CD4-positive, alpha-beta T cell treated with Interleukin-6 for 4 hours (primary cell): ENCODE data around the gene C10orf143.
"Not testable (repeated sequence)": the region's sequence is repeated elsewhere in the genome, so short reads cannot be mapped to it uniquely, and the experiment has no call there.

Experiments used
- DNase-seq: peaks from one replicate; pipeline ENCODE4 v3.0.0-alpha.2; 2020; ENCODE audit warnings: mixed read lengths

C10orf143 gene

GRCh38 chr10:130028465-130028819 is 82.2 kb downstream of the C10orf143 start:
- no peak for DNase-seq

DNA sequence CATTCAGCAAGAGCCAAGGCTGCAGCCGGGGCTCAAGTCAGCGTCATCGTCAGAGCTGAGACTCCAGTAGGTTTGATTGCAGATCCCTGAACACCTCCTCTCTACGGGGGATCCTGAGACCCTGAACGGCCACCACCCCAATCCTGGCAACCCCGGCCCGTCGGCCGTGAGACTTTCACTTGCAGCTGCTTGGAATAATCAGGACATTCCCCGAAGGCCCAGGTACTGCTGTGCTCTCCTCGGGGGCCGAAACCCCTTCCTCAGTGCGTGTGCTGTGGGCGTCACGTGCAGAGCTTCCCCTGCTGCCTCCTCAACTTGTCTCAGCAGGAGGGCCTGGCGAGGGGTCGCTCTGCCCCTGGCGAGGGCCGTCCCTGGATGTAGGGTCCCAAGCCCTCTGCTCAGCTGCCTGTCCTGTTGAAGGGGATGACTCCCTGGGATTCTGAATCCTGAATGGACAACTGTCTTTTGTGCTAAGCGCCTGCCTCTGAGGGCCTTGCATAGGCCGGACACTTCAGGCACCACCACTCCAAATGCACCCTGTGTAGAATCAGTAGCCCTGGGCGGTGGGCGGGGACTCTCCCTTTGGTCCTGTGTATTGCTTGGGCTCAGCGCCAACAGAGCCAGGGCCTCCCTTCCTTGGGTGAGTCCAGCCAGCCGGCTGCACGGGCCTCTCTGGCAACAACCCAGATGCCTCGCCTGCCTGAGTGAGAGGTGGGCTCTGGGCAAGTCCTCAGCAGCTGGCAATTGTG is 82.7 kb downstream of the C10orf143 start:
- no peak for DNase-seq

DNA sequence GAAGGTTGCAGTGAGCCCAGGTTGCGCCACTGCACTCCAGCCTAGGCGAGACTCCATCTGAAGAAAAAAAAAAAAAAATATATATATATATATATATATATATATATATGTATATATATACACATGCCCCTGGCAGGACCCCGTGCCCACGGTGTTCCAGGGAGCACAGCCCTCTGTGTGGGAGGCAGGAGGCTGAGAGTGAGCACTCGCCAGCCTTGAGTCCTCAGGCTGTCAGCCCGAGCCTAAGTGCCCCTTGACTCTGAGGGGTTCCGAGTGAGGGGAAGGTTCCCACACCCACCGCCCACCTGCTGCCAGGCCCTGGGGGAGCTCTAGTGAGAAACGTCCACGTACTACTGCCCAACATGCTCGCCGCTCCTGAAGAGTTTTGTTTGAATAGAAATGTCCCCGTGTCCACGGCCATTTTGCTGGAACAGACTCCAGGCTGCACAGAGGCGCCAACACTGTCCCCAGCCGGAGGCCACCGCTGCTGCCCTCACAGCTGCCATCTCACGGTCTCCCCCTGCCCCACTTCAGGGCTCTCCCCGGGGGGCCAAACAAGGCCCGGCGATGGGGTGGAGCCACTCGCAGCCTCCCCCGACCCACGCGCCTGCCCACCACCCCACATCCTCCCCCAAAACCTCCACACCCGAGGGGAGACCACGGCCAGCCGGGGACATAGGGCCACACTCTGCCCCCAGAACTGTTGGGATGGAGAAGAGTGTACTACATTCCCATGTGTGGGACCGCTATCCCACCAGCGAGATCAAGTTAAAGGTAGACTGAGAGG is 83.8 kb downstream of the C10orf143 start:
- no peak for DNase-seq

DNA sequence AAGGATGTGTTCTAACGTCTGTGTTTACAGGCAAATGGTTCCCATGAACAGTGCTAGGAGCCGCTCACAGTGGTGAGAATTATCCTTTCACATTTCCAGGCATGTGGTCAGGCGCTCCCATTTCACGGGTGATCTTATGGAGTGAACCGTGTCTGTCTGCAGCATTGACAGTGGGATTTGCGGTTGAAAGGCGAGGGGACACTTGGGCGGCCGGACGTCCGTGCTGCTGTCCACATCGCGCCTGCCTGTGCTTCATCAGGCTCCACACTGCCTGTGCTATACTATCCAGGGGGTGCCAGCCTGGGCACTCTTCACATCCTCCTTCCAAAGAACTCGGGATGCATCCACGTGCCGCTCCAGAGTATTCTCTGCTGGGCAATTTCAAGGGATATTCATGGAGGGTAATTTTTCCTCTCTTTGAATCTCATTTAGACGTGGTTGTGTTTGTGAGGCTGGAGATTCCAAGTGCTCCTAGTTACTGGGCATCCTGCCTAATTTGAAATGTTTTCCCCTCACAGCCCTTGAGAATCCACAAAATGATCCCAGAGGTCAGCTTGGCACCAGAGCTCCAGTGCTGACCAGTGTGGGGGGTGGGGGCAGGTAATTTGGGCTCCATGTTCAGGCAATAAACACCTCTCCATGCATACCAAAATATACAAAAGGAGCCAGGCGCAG is 84.7 kb downstream of the C10orf143 start:
- no peak for DNase-seq

- no peak for DNase-seq
Measured at GRCh38 chr10:130025326-130025725, 85.3 kb downstream of the C10orf143 start.

GRCh38 chr10:130024779-130025325 is 85.8 kb downstream of the C10orf143 start:
- DNase-seq = no peak

DNA sequence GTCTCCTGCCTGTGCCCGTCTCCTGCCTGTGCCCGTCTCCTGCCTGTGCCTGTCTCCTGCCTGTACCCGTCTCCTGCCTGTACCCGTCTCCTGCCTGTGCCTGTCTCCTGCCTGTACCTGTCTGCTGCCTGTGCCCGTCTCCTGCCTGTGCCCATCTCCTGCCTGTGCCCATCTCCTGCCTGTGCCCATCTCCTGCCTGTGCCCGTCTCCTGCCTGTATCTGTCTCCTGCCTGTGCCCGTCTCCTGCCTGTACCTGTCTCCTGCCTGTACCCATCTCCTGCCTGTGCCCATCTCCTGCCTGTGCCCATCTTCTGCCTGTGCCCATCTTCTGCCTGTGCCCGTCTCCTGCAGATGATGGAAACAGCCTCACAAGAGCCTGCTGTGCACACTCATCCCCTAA is 86.3 kb downstream of the C10orf143 start:
- not testable (repeated sequence) for DNase-seq

DNA sequence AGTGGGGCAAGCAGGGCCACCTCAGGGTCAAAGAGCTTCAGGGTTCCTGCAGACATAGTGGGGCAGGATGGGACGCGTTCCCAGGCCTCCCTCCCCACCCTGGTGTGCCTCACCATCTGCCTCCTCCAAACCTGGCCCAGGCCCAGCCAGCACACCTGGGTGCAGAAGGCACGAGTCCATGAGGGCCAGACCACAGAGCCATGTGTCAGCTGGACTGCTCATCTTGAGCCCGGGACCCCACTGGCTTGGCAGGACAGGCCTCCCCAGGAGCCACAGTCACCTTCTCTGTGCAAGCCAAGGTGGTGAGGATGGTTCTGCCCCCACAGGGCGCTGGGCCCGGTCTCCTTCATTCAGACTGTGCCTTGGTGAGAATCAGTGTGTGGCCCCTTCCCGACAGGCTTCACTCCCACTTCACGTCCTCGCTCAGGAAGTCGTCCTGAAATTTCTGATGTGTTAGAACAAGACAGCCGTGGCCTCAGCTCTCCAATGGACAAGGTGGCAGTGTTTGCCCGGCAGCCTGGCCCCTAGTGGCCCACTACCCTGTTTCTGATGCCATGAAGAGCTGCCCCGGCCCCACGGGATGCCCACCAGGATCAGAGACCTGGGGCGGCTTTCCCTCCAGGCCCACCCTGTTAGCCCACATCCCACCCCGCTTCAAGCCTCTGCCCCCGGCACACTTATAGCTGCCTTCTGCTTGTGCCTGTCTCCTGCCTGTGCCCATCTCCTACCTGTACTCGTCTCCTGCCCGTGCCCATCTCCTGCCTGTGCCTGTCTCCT is 87.0 kb downstream of the C10orf143 start:
- no peak for DNase-seq

GRCh38 chr10:130022511-130023299 is 87.9 kb downstream of the C10orf143 start:
- DNase-seq = no peak

GRCh38 chr10:130022086-130022485 is 88.5 kb downstream of the C10orf143 start:
- no peak for DNase-seq

DNA sequence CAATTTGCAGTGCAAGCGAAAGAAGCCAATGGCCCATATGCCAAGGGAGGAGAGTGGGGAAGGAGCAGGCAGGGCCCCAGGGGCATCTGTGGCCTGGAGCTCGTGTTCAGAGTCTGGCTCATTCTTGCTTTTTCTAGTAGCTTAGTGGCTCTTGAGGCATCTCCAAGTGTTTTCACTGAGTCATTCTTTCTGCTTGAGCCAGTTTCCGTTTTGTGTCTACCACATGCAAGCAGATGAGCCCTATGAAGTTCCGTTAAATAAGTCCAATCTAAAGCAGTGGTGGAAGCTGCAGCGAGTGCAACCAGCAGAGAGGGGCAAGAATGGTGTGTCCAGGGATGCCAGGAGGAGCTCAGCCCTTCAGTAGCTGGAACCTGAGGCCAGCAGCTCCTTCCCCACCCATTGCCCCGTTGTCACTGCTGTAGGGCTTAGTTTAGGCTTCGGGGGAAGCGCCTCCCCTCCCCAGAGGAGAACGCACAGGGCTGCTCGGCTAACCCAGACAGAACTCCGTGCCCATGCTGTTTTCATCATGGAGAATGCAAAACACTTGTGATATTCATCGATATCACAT is 89.2 kb downstream of the C10orf143 start:
- DNase-seq = no peak

- no peak for DNase-seq
Measured at GRCh38 chr10:130020651-130021382, 89.8 kb downstream of the C10orf143 start.

DNA sequence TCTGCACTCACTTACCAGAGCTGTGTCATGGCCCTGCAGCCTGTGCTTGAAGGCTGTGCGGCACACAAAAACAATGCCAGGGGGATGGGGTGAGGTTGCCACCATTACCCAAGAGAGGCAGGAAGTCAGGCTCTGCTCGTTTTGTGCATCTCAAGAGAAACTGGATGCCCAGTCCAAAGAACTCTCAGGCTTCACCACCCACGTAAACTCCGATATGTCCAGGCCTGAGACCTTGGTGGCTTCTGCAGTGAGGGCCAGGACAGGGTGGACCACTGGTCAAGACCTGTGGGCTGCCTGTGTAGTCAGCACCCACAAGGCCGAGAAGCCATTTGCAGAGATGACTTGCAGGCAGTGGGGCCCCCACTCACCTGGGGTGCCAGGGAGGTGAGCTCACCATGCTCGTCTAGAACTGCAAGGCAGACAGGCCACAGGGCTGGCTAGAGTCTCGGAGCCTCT is 91.9 kb downstream of the C10orf143 start:
- no peak for DNase-seq

GRCh38 chr10:130018265-130018664 is 92.4 kb downstream of the C10orf143 start:
- no peak for DNase-seq

DNA sequence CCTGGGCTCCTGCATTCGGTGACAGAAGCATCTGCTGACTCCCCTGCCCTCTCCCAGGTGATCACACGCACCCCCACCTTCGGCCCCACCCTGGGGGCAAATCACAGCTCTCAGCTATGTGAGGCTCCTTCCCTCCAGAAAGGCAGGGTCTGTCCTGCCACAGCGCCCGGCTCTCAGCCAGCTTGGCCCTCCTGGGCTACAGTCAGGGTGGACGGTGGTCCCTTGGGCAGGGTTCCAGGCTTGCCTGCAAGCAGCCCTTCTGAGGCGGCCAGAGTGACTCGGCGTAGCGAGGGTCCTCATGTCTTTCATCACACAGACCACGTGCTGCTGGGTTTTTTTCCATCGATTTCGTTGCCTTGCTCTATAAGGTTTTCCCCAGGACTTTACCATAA is 93.0 kb downstream of the C10orf143 start:
- DNase-seq = no peak

GRCh38 chr10:130016993-130017630 is 93.5 kb downstream of the C10orf143 start:
- no peak for DNase-seq

DNA sequence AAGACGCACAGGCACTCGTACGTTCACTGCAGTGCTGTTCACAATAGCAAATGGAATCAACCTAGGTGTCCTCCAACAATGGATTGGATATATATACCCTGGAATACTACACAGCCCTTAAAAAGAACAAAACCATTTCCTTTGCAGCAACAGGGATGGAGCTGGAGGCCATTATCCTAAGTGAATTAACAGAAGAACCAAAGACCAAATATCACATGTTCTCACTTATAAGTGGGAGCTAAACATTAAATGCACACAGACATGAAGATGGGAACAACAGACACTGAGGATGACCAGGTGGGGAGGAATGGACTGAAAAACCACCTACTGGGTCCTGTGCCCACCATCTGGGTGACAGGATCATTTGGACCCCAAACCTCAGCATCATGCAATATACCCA is 94.5 kb downstream of the C10orf143 start:
- no peak for DNase-seq

- no peak for DNase-seq
Measured at GRCh38 chr10:130015075-130015695, 95.4 kb downstream of the C10orf143 start.

DNA sequence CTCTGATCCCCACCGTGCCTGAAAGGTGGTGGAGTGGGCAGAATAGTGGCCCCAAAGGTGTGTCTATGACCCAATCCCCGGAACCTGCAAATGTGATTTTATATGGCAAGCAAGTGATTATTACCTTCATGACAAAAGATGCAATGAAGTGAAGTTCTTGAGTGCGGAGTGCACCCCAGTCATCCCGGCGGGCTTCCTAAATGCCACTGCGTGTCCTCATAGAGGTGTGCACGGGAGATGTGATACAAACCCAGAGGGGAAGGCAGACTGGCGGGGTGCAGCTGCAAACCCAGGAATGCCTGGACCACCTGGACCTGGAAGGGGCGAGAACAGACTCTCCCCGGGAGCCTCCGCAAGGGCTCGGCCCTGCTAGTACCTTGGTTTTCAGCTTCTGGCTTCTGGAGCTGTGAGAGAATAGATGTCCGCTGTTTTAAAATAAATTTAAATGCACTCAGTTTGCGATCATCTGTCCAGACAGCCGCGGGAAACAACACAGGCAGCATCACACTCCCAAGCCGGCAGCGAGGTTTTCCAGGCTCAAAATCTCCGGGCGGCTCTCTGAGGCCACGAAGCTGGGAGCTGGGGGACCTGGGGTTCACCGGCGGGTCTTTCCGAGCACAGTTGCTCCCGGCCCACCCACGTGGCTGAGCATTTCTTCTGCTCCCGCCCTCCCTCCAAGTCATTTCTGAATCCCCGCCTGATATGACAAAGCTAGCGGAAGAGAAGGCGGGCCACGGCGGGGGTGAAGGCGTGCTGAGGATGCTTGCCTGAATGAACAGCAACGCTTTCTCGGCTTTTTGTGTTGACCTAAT is 96.2 kb downstream of the C10orf143 start:
- no peak for DNase-seq
